T-helper 2 cell treated with Interferon-gamma antibody and Interleukin-4, amounts not matched to agents 5 μg/mL and 100 μg/mL, for 36 hours (primary cell): ENCODE data around the gene PLLP.
A peak's percentile ranks its signal among the peaks of the same experiment; 100 is the strongest.

Experiments used
- DNase-seq: peaks from one replicate; pipeline ENCODE4 v3.0.0; 2021; ENCODE audit warnings: low spot score
- H3K27ac Mint-ChIP-seq: one replicate; pipeline ENCODE4 v1.8.0; 2021; ENCODE audit warnings: mild to moderate bottlenecking, mixed read lengths
- H3K27me3 Mint-ChIP-seq: one replicate; pipeline ENCODE4 v1.8.0; 2021; ENCODE audit warnings: low read depth, mixed read lengths
- H3K36me3 Mint-ChIP-seq: one replicate; pipeline ENCODE4 v1.8.0; 2021; ENCODE audit warnings: low read depth, mixed read lengths
- H3K4me1 Mint-ChIP-seq: one replicate; pipeline ENCODE4 v1.8.0; 2021; ENCODE audit warnings: low read depth, mixed read lengths
- H3K4me3 Mint-ChIP-seq: one replicate; pipeline ENCODE4 v1.8.0; 2022; ENCODE audit warnings: mild to moderate bottlenecking, moderate library complexity, mixed read lengths
- H3K9me3 Mint-ChIP-seq: one replicate; pipeline ENCODE4 v1.8.0; 2021; ENCODE audit warnings: mixed read lengths

PLLP gene

GRCh38 chr16:57284209-57284951 is at the start of gene PLLP:
PLLP (minus strand) TSS chr16:57284672; CDS start chr16:57284540, 132 bp downstream.
- no peaks in the 10 kb centered on the region for H3K36me3 Mint-ChIP-seq
- H3K27ac Mint-ChIP-seq: no peak within 1 kb of the TSS
- DNase-seq: peak; percentile 38
- no peaks in the 10 kb centered on the region for H3K9me3 Mint-ChIP-seq
- peak within 1 kb of the TSS; percentile 77 for H3K4me3 Mint-ChIP-seq
- peaks cover 40% of the 10 kb centered on the region for H3K27me3 Mint-ChIP-seq
- peaks cover 19% of the 10 kb centered on the region for H3K4me1 Mint-ChIP-seq

- Mint-ChIP-seq H3K9me3 (no peaks in the 10 kb centered on the region), H3K27me3 (peaks cover 9% of the 10 kb centered on the region), H3K4me1 (no peaks in the 10 kb centered on the region), H3K4me3 (no peak overlapping the region), H3K36me3 (no peaks in the 10 kb centered on the region), H3K27ac (no peak overlapping the region)
- no peak for DNase-seq
These were observed 48.9 kb upstream of the PLLP start for GRCh38 chr16:57333402-57333801.

- Mint-ChIP-seq H3K9me3 (no peaks in the 10 kb centered on the region), H3K27ac (no peak overlapping the region), H3K36me3 (no peaks in the 10 kb centered on the region), H3K4me3 (no peak overlapping the region), H3K4me1 (no peaks in the 10 kb centered on the region), H3K27me3 (peaks cover 9% of the 10 kb centered on the region)
- DNase-seq: no peak
These were observed 46.9 kb upstream of the PLLP start for GRCh38 chr16:57331355-57331754.

GRCh38 chr16:57329718-57330327 is 45.4 kb upstream of the PLLP start:
- Mint-ChIP-seq H3K4me1 (no peaks in the 10 kb centered on the region), H3K27me3 (peaks cover 5% of the 10 kb centered on the region), H3K9me3 (no peaks in the 10 kb centered on the region), H3K4me3 (no peak overlapping the region), H3K36me3 (no peaks in the 10 kb centered on the region), H3K27ac (no peak overlapping the region)
- no peak for DNase-seq

GRCh38 chr16:57325458-57325857 is 41.0 kb upstream of the PLLP start:
- H3K4me1 Mint-ChIP-seq: no peaks in the 10 kb centered on the region
- H3K27ac Mint-ChIP-seq: no peak overlapping the region
- no peak overlapping the region for H3K4me3 Mint-ChIP-seq
- no peaks in the 10 kb centered on the region for H3K9me3 Mint-ChIP-seq
- no peaks in the 10 kb centered on the region for H3K36me3 Mint-ChIP-seq
- H3K27me3 Mint-ChIP-seq: peaks cover 2% of the 10 kb centered on the region
- DNase-seq: no peak

GRCh38 chr16:57324749-57325148 is 40.3 kb upstream of the PLLP start:
- Mint-ChIP-seq H3K4me3 (no peak overlapping the region), H3K36me3 (no peaks in the 10 kb centered on the region), H3K27ac (no peak overlapping the region), H3K27me3 (no peaks in the 10 kb centered on the region), H3K4me1 (no peaks in the 10 kb centered on the region), H3K9me3 (no peaks in the 10 kb centered on the region)
- DNase-seq: no peak

- DNase-seq: no peak
- no peak overlapping the region for H3K4me3 Mint-ChIP-seq
- H3K36me3 Mint-ChIP-seq: no peaks in the 10 kb centered on the region
- no peak overlapping the region for H3K27ac Mint-ChIP-seq
- H3K9me3 Mint-ChIP-seq: no peaks in the 10 kb centered on the region
- H3K27me3 Mint-ChIP-seq: no peaks in the 10 kb centered on the region
- H3K4me1 Mint-ChIP-seq: peaks cover 3% of the 10 kb centered on the region
These were observed 35.2 kb upstream of the PLLP start for GRCh38 chr16:57319646-57320045.

- H3K36me3 Mint-ChIP-seq: no peaks in the 10 kb centered on the region
- no peak overlapping the region for H3K27ac Mint-ChIP-seq
- no peaks in the 10 kb centered on the region for H3K27me3 Mint-ChIP-seq
- no peak overlapping the region for H3K4me3 Mint-ChIP-seq
- H3K9me3 Mint-ChIP-seq: no peaks in the 10 kb centered on the region
- DNase-seq: no peak
- peaks cover 12% of the 10 kb centered on the region for H3K4me1 Mint-ChIP-seq
These were observed 33.9 kb upstream of the PLLP start for GRCh38 chr16:57318240-57318970.

- Mint-ChIP-seq H3K4me1 (peaks cover 15% of the 10 kb centered on the region), H3K27ac (no peak overlapping the region), H3K4me3 (no peak overlapping the region), H3K36me3 (no peaks in the 10 kb centered on the region), H3K9me3 (no peaks in the 10 kb centered on the region), H3K27me3 (no peaks in the 10 kb centered on the region)
- DNase-seq: no peak
These were observed 32.0 kb upstream of the PLLP start for GRCh38 chr16:57316390-57317017.

- Mint-ChIP-seq H3K27me3 (no peaks in the 10 kb centered on the region), H3K36me3 (no peaks in the 10 kb centered on the region), H3K9me3 (no peaks in the 10 kb centered on the region), H3K4me1 (peaks cover 15% of the 10 kb centered on the region), H3K4me3 (no peak overlapping the region), H3K27ac (no peak overlapping the region)
- DNase-seq: no peak
These were observed 30.9 kb upstream of the PLLP start for GRCh38 chr16:57315416-57315815.

- no peak for DNase-seq
- H3K4me3 Mint-ChIP-seq: no peak overlapping the region
- H3K36me3 Mint-ChIP-seq: no peaks in the 10 kb centered on the region
- peak overlapping the region; percentile 15 for H3K27ac Mint-ChIP-seq
- H3K4me1 Mint-ChIP-seq: peaks cover 18% of the 10 kb centered on the region
- no peaks in the 10 kb centered on the region for H3K9me3 Mint-ChIP-seq
- no peaks in the 10 kb centered on the region for H3K27me3 Mint-ChIP-seq
These were observed 29.8 kb upstream of the PLLP start for GRCh38 chr16:57314161-57314785.

- no peaks in the 10 kb centered on the region for H3K9me3 Mint-ChIP-seq
- peaks cover 18% of the 10 kb centered on the region for H3K4me1 Mint-ChIP-seq
- DNase-seq: no peak
- no peaks in the 10 kb centered on the region for H3K27me3 Mint-ChIP-seq
- peak overlapping the region; percentile 5 for H3K27ac Mint-ChIP-seq
- no peak overlapping the region for H3K4me3 Mint-ChIP-seq
- no peaks in the 10 kb centered on the region for H3K36me3 Mint-ChIP-seq
These were observed 29.0 kb upstream of the PLLP start for GRCh38 chr16:57313509-57313908.

- Mint-ChIP-seq H3K4me3 (no peak overlapping the region), H3K36me3 (no peaks in the 10 kb centered on the region), H3K27ac (no peak overlapping the region), H3K4me1 (peaks cover 18% of the 10 kb centered on the region), H3K27me3 (no peaks in the 10 kb centered on the region), H3K9me3 (no peaks in the 10 kb centered on the region)
- DNase-seq: no peak
These were observed 26.3 kb upstream of the PLLP start for GRCh38 chr16:57310801-57311200.
